Measurements from ENCODE around the gene IRF1. TPM values are rescaled to one million over a fixed set of nuclear protein-coding genes. Genes with fewer than 3 reads are reported as not detected.
A peak's percentile ranks its signal among the peaks of the same experiment; 100 is the strongest.

IRF1 gene
- total and polyA plus RNA-seq, 2 of the 8 experiments (the other 6 are each of a cell fraction or from before 2014, with no cell fraction given), result 4.0 to 8.5 TPM

- DNase-seq (ENCODE audit: low read depth in 1 of 2, low spot score in 2 of 2) (no peak), FAIRE-seq (no peak)
- no peak overlapping the region for H2BK20ac ChIP-seq (ENCODE audit: low read length)
- no peaks in the 10 kb centered on the region for H3K27me3 ChIP-seq (replicated peaks in 1 of 4; ENCODE audit: control insufficient read depth in 3 of 4, extremely low read depth in 1 of 4, insufficient read depth in 3 of 4, low read length in 3 of 4)
- no peak overlapping the region for H4K8ac ChIP-seq (ENCODE audit: extremely low read depth, insufficient read depth, low read length)
- no peaks in the 10 kb centered on the region for H3K23me2 ChIP-seq (ENCODE audit: low read depth, low read length)
- POLR2A ChIA-PET (ENCODE audit: partially characterized antibody), result interaction anchor here (0.8 to 1.2 kb wide), 2 partner anchors 13 to 44 kb away, joined by 4 to 8 read pairs; partner anchors contain the start of gene IRF1
- no peak overlapping the region for H3K4me3 ChIP-seq (ENCODE audit: extremely low read depth in 1 of 4, insufficient read depth in 2 of 4, low read depth in 3 of 4, low read length in 4 of 4)
- H4K5ac ChIP-seq (ENCODE audit: insufficient read length, low read depth, low read length), result no peak overlapping the region
- H3K79me1 ChIP-seq (ENCODE audit: low read depth, low read length), result no peaks in the 10 kb centered on the region
- H3K4ac ChIP-seq (replicated peaks; ENCODE audit: insufficient read length, low read depth, low read length), result no peak overlapping the region
- H2BK15ac ChIP-seq (ENCODE audit: low read length), result 0 out of 2 replicates have a peak overlapping the region, but pooled peaks have one; percentile 31
- 0 out of 2 replicates have a peak overlapping the region, but pooled peaks have one; percentile 62 for H2BK5ac ChIP-seq (ENCODE audit: low read depth, low read length)
- H3K23ac ChIP-seq (ENCODE audit: insufficient read length), result no peak overlapping the region
- H2AFZ ChIP-seq (ENCODE audit: low read length), result no peak overlapping the region
- CTCF ChIA-PET (ENCODE audit: partially characterized antibody), result interaction anchor here (1.1 to 2.5 kb wide), 5 partner anchors 10 to 55 kb away, joined by 4 to 8 read pairs (median 5); no protein-coding TSS in a partner anchor
- H3K36me3 ChIP-seq (ENCODE audit: control insufficient read depth in 2 of 4, insufficient read depth in 4 of 4, low read length in 3 of 4), result no peaks in the 10 kb centered on the region
- no peak overlapping the region for H3K14ac ChIP-seq (ENCODE audit: insufficient read length)
- H3K79me2 ChIP-seq (ENCODE audit: control insufficient read depth in 1 of 2, insufficient read depth in 2 of 2, low read length in 2 of 2), result no peaks in the 10 kb centered on the region
- H3K56ac ChIP-seq (replicated peaks; ENCODE audit: insufficient read length, low read depth, low read length), result no peak overlapping the region
- H3K9ac ChIP-seq (replicated peaks in 1 of 4; ENCODE audit: extremely low read depth in 1 of 4, low read depth in 3 of 4, low read length in 3 of 4), result no peak overlapping the region
- no peak overlapping the region for H2AK5ac ChIP-seq (ENCODE audit: low read depth, low read length)
- no peaks in the 10 kb centered on the region for H3K9me3 ChIP-seq (ENCODE audit: insufficient read depth in 2 of 2, low read depth in 1 of 2, low read length in 1 of 2)
- peaks cover 8 to 11% (median 9%) of the 10 kb centered on the region in 4 experiments; a peak in 5 of 7 replicates for H3K4me1 ChIP-seq (replicated peaks in 1 of 4; ENCODE audit: control insufficient read depth in 3 of 4, insufficient read depth in 4 of 4, low read length in 3 of 4)
- no peak overlapping the region for H3K4me2 ChIP-seq (ENCODE audit: insufficient read depth in 1 of 2, low read depth in 2 of 2, low read length in 2 of 2)
- H2BK12ac ChIP-seq (ENCODE audit: low read depth, low read length), result no peak overlapping the region
- H3K27ac ChIP-seq (ENCODE audit: low read depth, low read length), result no peak overlapping the region; the same call in 1 of the 2 replicates
- no peak overlapping the region for H2BK120ac ChIP-seq (replicated peaks; ENCODE audit: low read depth, low read length)
- H4K91ac ChIP-seq (replicated peaks; ENCODE audit: insufficient read length, low read length), result peak overlapping the region; percentile 29
- WGBS, 2 experiments (ENCODE audit: extremely low coverage in 1 of 2, insufficient coverage in 1 of 2, insufficient read length in 1 of 2, insufficient replicate concordance in 2 of 2, low coverage in 1 of 2, low lambda C conversion rate in 2 of 2, missing lambda C conversion rate in 1 of 2), result 64% methylated on average over 2 of the region's 3 CpGs; no CpG with 5 or more reads in 1 of the 2 experiments
- H4K20me1 ChIP-seq (replicated peaks in 1 of 2; ENCODE audit: control insufficient read depth in 1 of 2, insufficient read depth in 2 of 2, low read length in 2 of 2), result no peaks in the 10 kb centered on the region
- H3K18ac ChIP-seq (ENCODE audit: extremely low read depth, low read length), result 0 out of 2 replicates have a peak overlapping the region, but pooled peaks have one; percentile 64
These were observed 44.6 kb downstream of the IRF1 start for GRCh38 chr5:132445930-132446329.

All from H1 (cell line).